Hepatocyte (in vitro differentiated cells): ENCODE data around the gene NUB1. TPM values are rescaled to one million over a fixed set of nuclear protein-coding genes. Genes with fewer than 3 reads are reported as not detected.

Experiments
- DNase-seq: peaks from one replicate; pipeline ENCODE4 v3.0.0-alpha.2; 2016; ENCODE audit warnings: low spot score
- H2AFZ ChIP-seq: fragments of 200-600 bp; sonication (generic); 2 replicates; pipeline ENCODE4 v1.6.0; 2016; ENCODE audit warnings: antibody characterized with exemption, mild to moderate bottlenecking
- H3K27ac ChIP-seq: fragments of 200-600 bp; sonication (generic); 2 replicates; pipeline ENCODE4 v1.5.1; 2016; ENCODE audit warnings: mild to moderate bottlenecking
- H3K27me3 ChIP-seq: fragments of 200-600 bp; sonication (generic); 2 replicates; pipeline ENCODE4 v1.6.1; 2016
- H3K36me3 ChIP-seq: fragments of 200-600 bp; sonication (generic); replicated peaks from 2 replicates; pipeline ENCODE4 v1.5.1; 2016; ENCODE audit warnings: low read depth; ENCODE audit not compliant: insufficient read depth
- H3K4me1 ChIP-seq: fragments of 200-600 bp; sonication (generic); 2 replicates; pipeline ENCODE4 v1.5.1; 2016; ENCODE audit warnings: mild to moderate bottlenecking, moderate library complexity; ENCODE audit not compliant: insufficient read depth
- H3K4me2 ChIP-seq: fragments of 200-600 bp; sonication (generic); 2 replicates; pipeline ENCODE4 v1.6.0; 2016
- H3K4me3 ChIP-seq: fragments of 200-600 bp; sonication (generic); 2 replicates; pipeline ENCODE4 v1.5.1; 2016; ENCODE audit warnings: mild to moderate bottlenecking
- H3K79me2 ChIP-seq: fragments of 200-600 bp; sonication (generic); 2 replicates; pipeline ENCODE4 v1.6.0; 2017; ENCODE audit warnings: mild to moderate bottlenecking
- H3K9me2 ChIP-seq: fragments of 200-600 bp; sonication (generic); replicated peaks from 2 replicates; pipeline ENCODE4 v1.6.0; 2017; ENCODE audit warnings: mild to moderate bottlenecking; ENCODE audit not compliant: insufficient read depth
- H3K9me3 ChIP-seq: fragments of 200-600 bp; sonication (generic); 2 replicates; pipeline ENCODE4 v1.5.1; 2016; ENCODE audit warnings: low read depth, mild to moderate bottlenecking
- H4K20me1 ChIP-seq: fragments of 200-600 bp; sonication (generic); 2 replicates; pipeline ENCODE4 v1.6.0; 2016; ENCODE audit warnings: mild to moderate bottlenecking; ENCODE audit not compliant: insufficient read depth, poor library complexity, severe bottlenecking
- EZH2 ChIP-seq: fragments of 200-600 bp; sonication (generic); IDR thresholded peaks from 2 replicates; pipeline ENCODE4 v1.6.1; 2016; ENCODE audit warnings: antibody characterized with exemption, mild to moderate bottlenecking, borderline replicate concordance
- EZH2phosphoT487 ChIP-seq: fragments of 200-600 bp; sonication (generic); IDR thresholded peaks from one replicate; pipeline ENCODE4 v1.6.1; 2018; ENCODE audit warnings: antibody characterized with exemption, mild to moderate bottlenecking, low read depth, moderate library complexity; ENCODE audit not compliant: unreplicated experiment, severe bottlenecking
- WGBS: methylation state at CpG from one replicate; pipeline ENCODE4 v1.1.6; 2016; ENCODE audit warnings: low lambda C conversion rate; ENCODE audit errors: missing lambda C conversion rate; 5-methylcytosine and 5-hydroxymethylcytosine counted together
- polyA plus RNA-seq: library from polyadenylated mRNA; unstranded; fragments of >200 nt; fragmentation: Nextera tagmentation; extraction: Ambion mirVana; gene quantifications from 2 replicates; pipeline ENCODE4 v1.2.1, GENCODE V29; 2016
- total RNA-seq: library from RNA; depleted of rRNA; stranded (reverse); fragments of >200 nt; gene quantifications from 2 replicates; pipeline ENCODE4 v1.2.3, GENCODE V29; 2014
- TF ChIP-seq, protein P1 (sequence below): fragments of 200-600 bp; sonication (generic); IDR thresholded peaks from 2 replicates; pipeline ENCODE4 v1.5.1; 2016; ENCODE audit warnings: antibody characterized with exemption, mild to moderate bottlenecking; ENCODE audit not compliant: poor library complexity

Gene NUB1
- total and polyA plus RNA-seq, 2 experiments from 2014 or later: 28.4 to 38.6 TPM

DNA sequence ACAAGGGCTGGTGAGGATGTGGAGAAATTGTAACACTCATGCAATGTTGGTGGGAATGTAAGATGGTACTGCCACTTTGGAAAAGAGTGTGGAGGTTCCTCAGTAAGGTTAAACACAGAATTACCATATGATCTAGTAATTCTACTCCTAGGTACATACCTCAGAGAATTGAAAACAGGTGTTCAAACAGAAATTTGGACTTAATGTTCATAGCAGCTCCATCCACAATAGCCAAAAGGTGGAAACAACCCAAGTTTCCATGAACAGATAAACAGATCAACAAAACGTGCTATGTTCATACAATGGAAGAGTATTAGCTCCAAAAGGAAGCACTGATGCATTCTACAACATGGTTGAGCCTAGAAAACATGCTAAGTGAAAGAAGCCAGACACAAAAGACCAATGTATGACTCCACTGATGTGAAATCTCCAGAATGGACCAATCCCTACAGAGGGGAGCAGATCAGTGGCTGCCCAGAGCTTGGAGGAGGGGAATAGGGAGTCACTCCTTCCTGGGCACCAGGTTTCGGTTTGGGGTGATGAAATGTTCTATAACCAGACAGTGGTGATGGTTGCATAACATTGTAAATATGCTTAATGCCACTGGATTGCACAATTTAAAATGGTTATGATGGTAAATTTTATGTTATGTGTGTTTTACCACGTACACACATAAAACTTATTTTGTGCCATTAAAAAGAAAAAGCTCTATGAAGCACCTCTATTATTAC, 73.9 kb downstream of the NUB1 start:
- Histone ChIP-seq H3K9me2 (no peaks in the 10 kb centered on the region), H3K4me1 (no peaks in the 10 kb centered on the region), H4K20me1 (no peaks in the 10 kb centered on the region), H3K79me2 (no peaks in the 10 kb centered on the region), H3K4me2 (no peak overlapping the region), H3K27ac (peak overlapping the region; percentile 4), H3K27me3 (peaks cover 18% of the 10 kb centered on the region), H2AFZ (no peak overlapping the region), H3K36me3 (no peaks in the 10 kb centered on the region), H3K4me3 (no peak overlapping the region), H3K9me3 (no peaks in the 10 kb centered on the region)
- peak; percentile 38 for DNase-seq
- TF ChIP-seq, protein P1, sequence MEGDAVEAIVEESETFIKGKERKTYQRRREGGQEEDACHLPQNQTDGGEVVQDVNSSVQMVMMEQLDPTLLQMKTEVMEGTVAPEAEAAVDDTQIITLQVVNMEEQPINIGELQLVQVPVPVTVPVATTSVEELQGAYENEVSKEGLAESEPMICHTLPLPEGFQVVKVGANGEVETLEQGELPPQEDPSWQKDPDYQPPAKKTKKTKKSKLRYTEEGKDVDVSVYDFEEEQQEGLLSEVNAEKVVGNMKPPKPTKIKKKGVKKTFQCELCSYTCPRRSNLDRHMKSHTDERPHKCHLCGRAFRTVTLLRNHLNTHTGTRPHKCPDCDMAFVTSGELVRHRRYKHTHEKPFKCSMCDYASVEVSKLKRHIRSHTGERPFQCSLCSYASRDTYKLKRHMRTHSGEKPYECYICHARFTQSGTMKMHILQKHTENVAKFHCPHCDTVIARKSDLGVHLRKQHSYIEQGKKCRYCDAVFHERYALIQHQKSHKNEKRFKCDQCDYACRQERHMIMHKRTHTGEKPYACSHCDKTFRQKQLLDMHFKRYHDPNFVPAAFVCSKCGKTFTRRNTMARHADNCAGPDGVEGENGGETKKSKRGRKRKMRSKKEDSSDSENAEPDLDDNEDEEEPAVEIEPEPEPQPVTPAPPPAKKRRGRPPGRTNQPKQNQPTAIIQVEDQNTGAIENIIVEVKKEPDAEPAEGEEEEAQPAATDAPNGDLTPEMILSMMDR: no peak
- TF ChIP-seq EZH2phosphoT487 (no peak), EZH2 (no peak)
- WGBS: 60% methylated on average over 3 of the region's 3 CpGs

DNA sequence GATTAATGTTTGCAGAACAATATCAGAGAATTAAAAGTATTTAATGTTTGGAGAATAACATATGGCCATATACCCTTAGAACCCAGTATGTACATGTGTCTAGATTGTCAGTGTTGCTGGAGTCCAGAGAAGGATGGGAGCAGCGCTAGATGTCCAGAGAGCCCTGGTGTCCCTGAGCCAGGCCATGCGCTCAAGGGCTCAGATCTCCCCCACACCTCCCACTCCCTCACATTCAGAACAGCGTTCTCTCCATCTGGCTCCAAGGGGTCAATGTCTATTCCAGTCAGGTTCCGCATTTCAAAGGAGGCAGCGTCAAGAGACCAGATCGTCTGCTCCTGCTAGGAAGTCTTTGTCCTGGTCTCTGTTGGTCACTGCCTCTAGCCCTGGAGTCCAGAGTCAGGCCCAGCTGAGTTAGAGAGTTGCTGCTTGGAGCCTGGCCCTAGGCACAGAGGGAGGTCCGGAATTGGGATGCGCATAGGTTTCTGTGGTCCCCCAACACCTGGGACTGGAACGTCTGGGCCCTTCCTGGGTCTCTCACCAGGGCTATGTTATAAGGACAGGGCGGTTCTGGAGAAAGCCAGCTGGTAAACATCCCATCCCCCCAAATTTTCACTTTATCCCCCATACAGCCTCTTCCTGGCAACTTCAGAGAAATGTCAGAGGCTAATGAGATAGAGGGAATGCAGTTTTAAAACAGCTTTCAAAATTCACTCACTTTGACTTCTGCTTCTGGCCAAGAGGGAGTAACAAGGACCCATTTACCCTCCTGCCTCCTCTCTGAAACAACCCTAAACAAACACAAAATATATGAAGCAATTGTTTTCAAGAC, 74.7 kb downstream of the NUB1 start:
- 67% methylated on average over 10 of the region's 10 CpGs for WGBS
- H2AFZ ChIP-seq: no peak overlapping the region
- H4K20me1 ChIP-seq: no peaks in the 10 kb centered on the region
- peak overlapping the region; percentile 25 for H3K27ac ChIP-seq
- H3K36me3 ChIP-seq: no peaks in the 10 kb centered on the region
- no peaks in the 10 kb centered on the region for H3K4me1 ChIP-seq
- H3K27me3 ChIP-seq: peaks cover 11% of the 10 kb centered on the region
- H3K9me2 ChIP-seq: no peaks in the 10 kb centered on the region
- no peak overlapping the region for H3K4me2 ChIP-seq
- no peak for DNase-seq
- no peaks in the 10 kb centered on the region for H3K9me3 ChIP-seq
- H3K4me3 ChIP-seq: no peak overlapping the region
- no peak for TF ChIP-seq EZH2
- TF ChIP-seq, protein P1: no peak
- no peak for TF ChIP-seq EZH2phosphoT487
- H3K79me2 ChIP-seq: no peaks in the 10 kb centered on the region

DNA sequence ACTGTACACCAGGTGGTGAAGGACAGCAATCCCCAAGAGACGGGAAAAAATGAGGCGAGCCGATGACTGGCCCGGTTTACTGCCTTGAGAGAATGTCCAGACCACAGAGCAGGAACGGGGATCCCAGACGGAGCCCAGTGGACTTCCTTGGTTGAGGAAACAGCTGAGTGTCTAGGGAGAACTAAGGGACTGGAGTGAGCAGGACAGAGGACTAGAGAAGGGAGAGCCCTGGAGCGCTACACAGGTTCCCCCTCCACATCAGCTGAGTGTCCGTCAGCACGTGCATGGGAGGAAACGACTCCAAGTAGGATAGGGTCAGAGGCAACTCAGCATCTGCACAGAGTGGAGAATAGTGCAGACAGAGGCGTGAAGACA, 75.3 kb downstream of the NUB1 start:
- Histone ChIP-seq H3K4me1 (no peaks in the 10 kb centered on the region), H3K4me3 (no peak overlapping the region), H3K36me3 (no peaks in the 10 kb centered on the region), H4K20me1 (no peaks in the 10 kb centered on the region), H3K4me2 (no peak overlapping the region), H3K9me3 (no peaks in the 10 kb centered on the region), H3K79me2 (no peaks in the 10 kb centered on the region), H3K27me3 (peaks cover 5% of the 10 kb centered on the region), H3K9me2 (no peaks in the 10 kb centered on the region), H2AFZ (no peak overlapping the region), H3K27ac (peak overlapping the region; percentile 25)
- DNase-seq: peak; percentile 33
- WGBS: 54% methylated on average over 11 of the region's 11 CpGs
- no peak for TF ChIP-seq EZH2
- no peak for TF ChIP-seq EZH2phosphoT487
- TF ChIP-seq, protein P1: no peak
